CD4-positive, alpha-beta T cell treated with Interleukin-21 for 1 hour (primary cell): ENCODE results near the gene ALKBH6.
"Not testable (repeated sequence)": the region's sequence is repeated elsewhere in the genome, so short reads cannot be mapped to it uniquely, and the experiment has no call there.

ENCODE experiments used
- DNase-seq: peaks from one replicate; pipeline ENCODE4 v3.0.0-alpha.2; 2020

ALKBH6 gene

DNA sequence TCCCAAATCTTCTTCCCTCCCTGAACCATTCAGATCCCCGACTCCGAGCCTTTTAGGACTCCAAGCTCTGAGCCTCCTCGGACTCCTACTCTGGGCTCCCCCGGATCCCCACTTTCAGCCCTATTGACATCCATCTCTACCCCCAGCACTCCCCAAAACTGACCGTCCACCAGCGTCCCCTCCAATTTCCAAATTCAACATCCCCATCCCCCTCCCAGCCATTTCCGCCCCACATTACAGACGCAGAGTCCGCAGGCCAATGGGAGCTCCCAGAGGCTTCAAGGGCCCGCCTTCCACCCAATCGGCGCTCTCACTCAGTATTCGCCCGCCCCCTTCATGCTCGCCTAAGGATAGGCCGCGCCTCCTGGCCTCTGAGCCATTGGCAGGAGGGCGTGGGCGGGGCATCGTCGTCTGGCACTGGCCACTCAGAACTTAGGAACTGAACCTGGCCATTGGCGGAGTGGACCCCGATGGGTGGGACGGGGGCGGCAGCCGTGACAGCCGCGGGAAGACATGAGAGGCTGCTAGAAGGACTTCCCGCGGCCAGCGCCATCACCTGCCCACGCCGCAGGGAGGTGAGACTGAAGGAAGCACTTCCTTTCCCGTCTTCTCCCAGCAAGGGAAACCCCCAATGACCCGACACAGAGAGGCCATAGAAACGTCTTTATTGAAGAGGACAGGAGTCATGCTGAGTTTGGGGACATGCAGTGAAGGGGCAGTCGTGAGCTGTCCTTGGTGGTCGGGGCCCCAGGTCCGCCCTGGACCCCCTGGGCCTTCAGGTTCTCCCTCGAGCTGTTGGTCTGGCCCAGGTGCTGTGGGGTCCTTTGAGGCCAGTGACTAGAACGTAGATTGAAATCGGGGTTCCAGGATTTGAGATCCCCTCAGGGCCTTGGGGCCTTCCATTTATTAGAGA, at the start of gene ALKBH6:
Gene ALKBH6, minus strand, starts transcription at position 202 of the 913 bp plus-strand sequence. CDS start 816 bp downstream, outside the sequence.
- DNase-seq: peak; percentile 99

DNA sequence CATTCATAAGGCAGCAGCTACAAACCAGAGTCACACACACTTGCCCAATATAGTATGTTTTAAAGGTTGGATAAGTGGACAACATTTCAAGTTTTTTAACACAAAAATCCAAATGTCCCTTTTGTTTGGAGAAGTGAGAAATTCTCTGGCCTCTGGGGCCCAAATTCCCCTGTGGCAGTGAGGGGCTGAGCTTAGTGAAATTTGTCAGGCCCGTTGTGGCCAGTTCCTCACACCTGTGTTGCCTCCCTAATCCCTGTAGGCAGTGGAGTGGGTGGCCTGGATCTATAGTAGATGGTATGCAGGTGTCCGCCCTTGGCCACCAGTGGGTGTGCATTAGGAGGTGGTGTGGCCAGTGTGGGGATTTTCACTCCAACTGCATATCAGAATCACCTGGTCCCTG, 47.4 kb upstream of the ALKBH6 start:
- no peak for DNase-seq

GRCh38 chr19:36060430-36060829, 46.4 kb upstream of the ALKBH6 start:
- peak; percentile 21 for DNase-seq

GRCh38 chr19:36059180-36059910, 45.3 kb upstream of the ALKBH6 start:
- no peak for DNase-seq

GRCh38 chr19:36058481-36059179, 44.6 kb upstream of the ALKBH6 start:
- no peak for DNase-seq

DNA sequence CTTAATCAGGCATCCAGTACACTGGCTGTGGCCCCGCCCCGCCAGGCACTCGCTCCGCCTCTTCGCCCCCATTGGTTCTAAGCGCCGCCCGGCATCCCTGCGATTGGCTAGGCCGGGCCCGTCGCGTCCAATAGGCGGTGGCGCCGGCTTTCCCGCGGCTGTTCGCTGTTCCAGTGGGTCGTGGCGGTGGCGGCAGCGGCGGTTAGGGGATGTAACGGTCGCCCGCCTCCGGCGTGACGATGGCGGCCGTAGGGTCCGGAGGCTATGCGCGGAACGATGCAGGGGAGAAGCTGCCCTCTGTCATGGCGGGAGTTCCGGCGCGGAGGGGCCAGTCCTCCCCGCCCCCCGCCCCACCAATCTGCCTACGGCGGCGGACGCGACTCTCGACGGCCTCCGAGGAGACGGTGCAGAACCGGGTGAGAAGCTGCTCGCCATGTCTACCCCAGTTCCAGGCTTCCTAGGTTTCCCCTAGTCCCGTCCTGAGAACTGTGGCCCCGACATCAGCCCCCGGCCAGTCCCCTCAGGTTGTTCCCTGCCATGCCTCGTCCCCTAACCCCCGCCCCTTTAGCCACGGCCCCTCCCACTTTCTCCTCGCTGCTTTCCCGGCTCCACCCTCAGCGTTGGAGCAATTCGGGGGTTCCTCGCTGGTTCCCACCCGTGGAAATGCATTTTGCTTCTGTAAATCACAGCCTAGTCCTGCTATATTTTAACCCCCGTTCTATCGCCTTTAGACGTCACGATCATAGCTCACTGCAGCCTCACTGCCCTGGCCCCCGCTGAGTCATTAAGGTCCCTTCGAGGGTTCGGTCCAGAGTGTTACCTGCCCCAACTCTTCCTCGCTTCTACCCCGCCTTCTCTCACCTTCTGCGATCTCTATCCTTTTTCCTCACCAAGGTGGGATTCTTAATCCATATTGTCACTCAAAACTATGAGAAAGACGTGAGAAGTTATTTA, 41.0 kb upstream of the ALKBH6 start, which contains the start of gene WDR62:
Gene WDR62, plus strand, starts transcription at position 165 of the 954 bp plus-strand sequence. Its CDS starts 75 bp downstream, at position 240.
- DNase-seq: peak; percentile 94

DNA sequence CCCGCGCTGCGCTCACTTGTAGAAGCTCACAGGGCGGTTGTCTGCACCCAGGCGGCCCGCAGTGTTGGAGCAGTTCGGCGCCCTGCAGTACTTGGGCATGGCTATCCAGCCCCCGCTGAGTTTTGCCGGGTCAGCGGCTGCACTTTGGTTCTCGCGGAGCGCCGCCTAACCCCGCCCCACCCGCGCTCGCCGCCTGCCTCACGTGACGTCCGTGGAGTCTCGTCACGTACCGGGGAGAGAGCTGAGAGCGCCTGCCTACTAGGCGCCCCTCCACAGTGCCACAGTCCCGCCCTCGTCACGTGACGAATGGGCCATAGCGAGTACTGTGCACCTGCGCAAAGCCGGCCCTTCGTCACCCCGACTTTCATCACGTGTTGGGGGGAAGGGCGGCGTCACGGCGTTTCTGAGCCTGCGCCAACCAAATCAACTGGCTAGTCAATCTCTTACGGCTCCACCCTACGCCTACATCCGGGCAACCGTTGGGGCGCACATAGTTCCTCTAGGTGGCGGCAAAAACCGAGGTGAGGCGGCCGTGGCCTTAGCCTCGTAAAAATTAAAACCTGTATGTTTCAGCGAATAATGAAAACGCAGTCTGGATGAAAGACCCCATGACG, 40.2 kb upstream of the ALKBH6 start, which contains the start of gene THAP8:
Gene THAP8, minus strand, starts transcription at position 167 of the 614 bp plus-strand sequence. Its CDS starts 68 bp downstream, at position 99.
- peak; percentile 100 for DNase-seq

DNA sequence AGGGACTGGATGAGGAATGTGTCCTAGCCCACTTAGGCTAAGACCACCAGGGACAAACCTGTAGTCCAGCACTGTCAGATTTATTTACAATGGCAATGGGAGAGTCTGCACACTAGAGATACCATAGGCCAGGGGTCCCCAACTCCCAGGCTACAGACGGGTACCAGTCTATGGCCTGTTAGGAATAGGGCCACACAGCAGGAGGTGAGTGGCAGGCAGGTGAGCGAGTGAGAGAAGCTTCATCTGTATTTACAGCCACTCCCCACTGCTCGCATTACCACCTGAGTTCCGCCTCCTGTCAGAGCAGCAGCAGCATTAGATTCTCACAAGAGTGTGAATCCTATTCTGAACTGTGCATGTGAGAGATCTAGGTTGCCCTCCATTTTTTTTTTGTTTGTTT, 37.6 kb upstream of the ALKBH6 start:
- DNase-seq: no peak

DNA sequence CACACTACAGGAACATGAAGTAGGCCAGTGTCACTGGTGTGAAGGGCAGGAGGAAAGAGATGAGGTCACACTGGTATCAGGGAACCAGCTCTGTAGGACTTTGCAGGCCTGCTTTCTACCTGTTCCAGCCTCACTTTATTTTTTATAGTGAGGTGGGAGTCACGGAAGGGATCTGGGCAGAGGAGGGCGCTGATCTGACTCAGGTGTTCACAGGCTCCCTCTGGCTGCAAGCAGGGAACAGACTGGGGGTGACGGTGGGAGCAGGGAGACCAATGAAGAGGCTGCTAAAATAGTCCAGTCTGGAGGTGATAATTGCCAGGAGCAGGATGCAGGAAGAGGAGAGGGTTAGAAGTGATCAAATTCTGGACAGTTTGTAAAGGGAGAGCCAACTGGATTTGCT, 37.2 kb upstream of the ALKBH6 start:
- no peak for DNase-seq

DNA sequence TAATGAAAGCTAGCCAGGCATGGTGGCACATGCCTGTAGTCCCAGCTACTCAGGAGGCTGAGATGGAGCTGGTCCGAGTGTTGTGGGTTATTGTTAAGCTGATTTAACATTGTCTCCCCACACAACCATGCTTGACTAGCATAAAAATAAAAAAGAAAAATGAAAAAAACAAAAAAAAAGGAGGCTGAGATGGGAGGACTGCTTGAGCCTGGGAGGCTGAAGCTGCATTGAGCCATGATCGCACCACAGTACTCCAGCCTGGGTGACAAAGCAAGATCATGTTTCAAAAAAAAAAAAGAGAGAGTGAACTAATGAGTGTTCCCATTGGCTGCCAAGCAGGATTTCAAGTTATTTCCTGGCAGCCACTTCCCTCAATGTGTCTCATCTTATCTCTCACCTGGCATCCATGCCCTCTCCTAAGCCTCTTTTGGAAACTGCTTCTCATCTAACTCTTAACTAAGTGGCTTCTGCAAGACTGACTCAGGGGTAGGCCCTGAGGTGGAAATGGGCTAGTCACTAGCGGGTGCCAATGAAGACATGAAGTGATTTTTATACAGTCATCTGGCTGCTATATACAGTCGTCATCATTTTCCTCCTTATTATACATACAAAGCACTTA, 35.2 kb upstream of the ALKBH6 start:
- no peak for DNase-seq

- DNase-seq: no peak
Measured at GRCh38 chr19:36047835-36048234, 33.8 kb upstream of the ALKBH6 start.

DNA sequence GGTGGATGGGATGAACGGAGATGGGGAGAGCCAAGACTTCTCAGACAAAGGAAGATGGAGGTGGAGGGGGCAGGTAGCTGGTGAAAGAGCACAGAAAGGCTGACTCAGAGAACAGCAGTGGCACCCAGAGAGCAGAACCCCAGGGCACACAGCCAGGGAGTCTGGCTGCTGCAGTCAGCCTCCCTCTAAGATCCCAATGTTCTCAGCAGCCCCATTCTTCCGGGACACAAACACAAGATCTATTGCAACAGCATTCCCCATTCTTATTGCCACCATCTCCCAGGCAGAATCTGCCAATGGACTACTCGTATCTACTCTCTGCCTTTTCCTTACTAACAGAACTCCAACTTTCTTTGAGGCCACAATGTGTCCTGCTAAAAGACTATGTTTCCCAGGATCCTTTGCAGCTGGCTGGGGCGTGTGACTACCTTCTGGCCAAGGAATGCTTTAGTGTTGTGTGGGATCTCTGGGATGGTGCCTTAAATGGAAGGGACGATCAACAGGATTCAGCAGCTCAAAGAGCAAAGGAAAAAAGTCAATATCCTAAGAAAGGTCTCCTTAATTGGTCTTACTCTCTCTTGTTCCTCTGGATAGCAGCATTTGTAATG, 32.5 kb upstream of the ALKBH6 start:
- no peak for DNase-seq

DNA sequence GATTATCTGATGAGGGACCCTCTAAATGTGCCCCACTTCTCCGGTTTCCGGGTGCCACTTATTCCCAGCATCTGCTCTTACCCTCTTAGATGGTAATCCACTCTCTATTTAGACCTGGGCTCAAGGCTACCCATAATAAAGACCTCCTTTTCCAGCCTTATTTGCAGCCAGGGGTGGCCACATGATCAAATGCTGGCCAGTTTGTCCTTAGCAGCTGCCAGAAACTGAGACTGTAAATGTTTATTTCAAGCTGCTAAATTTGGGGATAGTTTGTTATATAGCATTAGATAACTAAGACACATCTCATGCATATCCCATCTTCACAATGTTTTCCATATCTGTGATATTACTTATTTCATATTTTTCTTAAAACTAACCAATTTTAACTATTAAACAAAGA, 29.9 kb upstream of the ALKBH6 start:
- no peak for DNase-seq

DNA sequence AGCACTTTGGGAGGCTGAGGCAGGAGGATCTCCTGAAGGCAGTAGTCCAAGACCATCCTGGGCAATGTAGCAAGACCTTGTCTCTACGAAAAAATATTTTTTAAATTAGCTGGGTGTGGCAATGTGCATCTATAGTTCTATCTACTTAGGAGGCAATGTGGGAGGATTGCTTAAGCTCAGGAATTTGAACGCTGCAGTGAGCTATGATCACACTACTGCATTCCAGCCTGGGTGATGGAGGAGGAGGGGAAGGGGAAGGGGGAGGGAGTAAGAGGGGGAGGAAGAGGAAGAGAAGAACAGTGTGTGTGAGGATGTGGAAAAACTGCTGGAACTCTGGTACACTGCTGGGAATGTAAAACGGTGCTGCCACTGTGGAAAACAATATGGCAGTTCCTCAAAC, 27.8 kb upstream of the ALKBH6 start:
- DNase-seq: no peak

DNA sequence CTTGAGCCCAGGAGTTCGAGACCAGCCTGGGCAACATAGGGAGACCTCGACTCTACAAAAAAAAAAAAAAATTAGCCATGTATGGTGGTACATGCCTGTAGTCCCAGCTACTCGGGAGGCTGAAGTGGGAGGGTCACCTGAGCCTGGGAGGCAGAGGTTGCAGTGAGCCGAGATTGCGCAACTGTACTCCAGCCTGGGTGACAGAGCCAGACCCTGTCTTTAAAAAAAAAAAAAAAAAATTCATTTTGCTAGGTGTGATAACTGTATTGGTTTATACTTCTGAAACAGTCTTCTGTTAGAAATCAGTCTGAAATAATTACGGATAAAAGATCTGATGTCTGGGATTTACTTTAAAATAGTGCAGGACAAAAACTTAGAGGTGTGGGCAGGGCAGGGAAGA, 27.1 kb upstream of the ALKBH6 start:
- not testable (repeated sequence) for DNase-seq

- DNase-seq: no peak
Measured at GRCh38 chr19:36040495-36040894, 26.5 kb upstream of the ALKBH6 start.

DNA sequence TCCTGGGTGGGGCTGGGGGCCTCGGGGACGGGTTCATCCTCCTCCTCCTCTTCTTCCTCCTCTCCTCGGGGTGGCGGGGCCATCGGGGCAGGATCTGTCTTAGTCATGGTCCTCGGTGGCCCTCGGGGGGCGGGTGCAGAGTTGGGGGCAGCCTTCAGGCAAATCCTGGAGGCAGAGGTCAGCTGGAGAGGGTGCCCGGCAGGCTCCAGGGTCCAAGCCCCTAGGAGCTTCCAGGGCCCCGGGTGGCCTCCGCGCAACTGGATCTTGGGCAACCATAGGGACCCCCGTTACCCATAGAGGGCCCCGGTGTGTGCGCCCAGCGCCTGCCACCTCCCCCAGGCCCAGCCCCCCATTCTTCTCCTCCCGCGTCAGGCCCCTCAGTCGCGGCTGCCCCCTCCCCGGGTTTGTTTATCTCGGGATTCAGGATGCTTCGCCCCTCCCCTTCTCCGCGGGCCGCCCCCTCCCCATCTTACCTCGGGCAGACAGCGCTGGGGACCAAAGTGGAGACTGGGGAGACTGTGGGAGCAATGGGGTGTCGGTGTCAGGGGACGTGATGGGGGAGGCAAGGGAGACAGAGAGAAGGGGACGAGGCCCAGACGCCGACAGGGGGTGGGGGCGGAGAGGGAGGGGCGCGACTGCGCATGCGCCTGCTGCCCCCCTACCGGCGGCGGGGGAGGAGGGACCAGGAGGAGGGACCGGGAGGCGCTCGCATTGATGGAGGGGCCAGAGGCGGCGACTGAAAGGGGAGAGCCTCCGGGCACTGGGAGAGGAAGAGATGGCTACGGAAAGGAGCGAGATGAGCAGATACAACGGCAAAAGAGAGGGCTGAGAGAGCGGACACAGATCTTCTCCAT, 18.5 kb upstream of the ALKBH6 start, which contains the start of gene CLIP3:
Gene CLIP3, minus strand, starts transcription at position 623 of the 854 bp plus-strand sequence. Its CDS starts 516 bp downstream, at position 107.
- peak; percentile 36 for DNase-seq

DNA sequence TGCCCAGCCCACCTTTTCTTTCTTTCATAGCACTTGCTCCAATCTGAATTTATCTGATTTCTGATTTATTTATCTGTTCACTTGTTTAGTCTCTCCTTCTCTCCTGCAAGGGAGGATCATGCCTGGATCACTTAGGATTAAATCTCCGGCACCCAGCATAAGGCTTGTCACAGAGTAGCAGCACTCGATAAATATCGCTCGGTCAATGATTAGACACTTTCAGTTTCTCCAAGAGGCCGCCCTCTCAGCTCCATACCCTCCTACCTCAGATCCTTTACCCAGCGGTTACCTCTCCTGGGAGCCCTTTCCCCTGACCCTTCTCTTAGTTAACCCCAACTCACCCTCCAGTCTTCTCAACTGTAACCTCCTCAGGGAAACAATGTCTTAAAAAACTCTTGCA, 17.3 kb upstream of the ALKBH6 start:
- no peak for DNase-seq
